HAP-1 (cell line): ENCODE data around the gene MNX1.

ENCODE experiments used
- DNase-seq, 2 experiments: peaks; one replicate each; pipeline ENCODE4 v3.0.0-alpha.2; 2016 to 2020; ENCODE audit warnings: low spot score in 2 of 2
- H3K27me3 ChIP-seq: fragments of 250-450 bp; sonication (Bioruptor Pico); 2 replicates; pipeline ENCODE4 v1.5.1; 2020; ENCODE audit warnings: low read depth, mild to moderate bottlenecking, moderate library complexity
- H3K36me3 ChIP-seq: fragments of 250-450 bp; sonication (Bioruptor Pico); replicated peaks from 2 replicates; pipeline ENCODE4 v1.5.1; 2020; ENCODE audit warnings: mild to moderate bottlenecking
- H3K4me1 ChIP-seq: fragments of 250-450 bp; sonication (Bioruptor Pico); 2 replicates; pipeline ENCODE4 v1.5.1; 2020; ENCODE audit warnings: mild to moderate bottlenecking
- H3K4me3 ChIP-seq: fragments of 250-450 bp; sonication (Bioruptor Pico); 2 replicates; pipeline ENCODE4 v1.5.1; 2020; ENCODE audit warnings: mild to moderate bottlenecking, moderate library complexity
- H3K9me3 ChIP-seq: fragments of 250-450 bp; sonication (Bioruptor Pico); 2 replicates; pipeline ENCODE4 v1.5.1; 2020; ENCODE audit warnings: mild to moderate bottlenecking, moderate library complexity
- in situ Hi-C: fragments of 300-500 bp; cut with MboI; formaldehyde crosslinking; loops from 3 replicates; pipeline ENCODE4 v1.14.3; 2020; ENCODE audit warnings: low sequenced_read_pairs, inconsistent platforms, mixed read lengths

The MNX1 gene

GRCh38 chr7:157041514-157042277, 31.2 kb upstream of the MNX1 start:
- H3K9me3 ChIP-seq, result no peaks in the 10 kb centered on the region
- DNase-seq, result no peak
- no peaks in the 10 kb centered on the region for H3K27me3 ChIP-seq
- no peak overlapping the region for H3K4me3 ChIP-seq
- in situ Hi-C loops, result no loop called here
- H3K4me1 ChIP-seq, result no peaks in the 10 kb centered on the region
- H3K36me3 ChIP-seq, result no peaks in the 10 kb centered on the region

DNA sequence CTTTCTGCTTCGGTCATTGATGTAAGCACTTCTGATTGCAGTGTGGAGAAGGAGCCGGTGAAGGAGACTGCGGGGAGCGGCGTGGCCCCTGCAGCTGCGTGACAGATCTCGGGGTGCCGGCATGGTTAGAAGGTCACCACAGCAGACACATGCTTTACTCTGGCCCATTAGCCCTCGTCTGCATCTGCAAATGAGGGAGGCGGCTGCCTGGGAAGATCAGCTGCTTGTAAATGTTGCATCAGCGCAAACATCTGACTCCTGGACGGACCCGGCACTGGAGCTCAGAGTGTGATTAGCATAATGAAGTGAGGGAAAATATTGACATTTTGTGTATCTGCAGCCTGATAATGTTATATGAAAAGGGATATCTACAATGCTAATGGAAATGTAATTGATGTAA, 30.5 kb upstream of the MNX1 start:
- Histone ChIP-seq H3K9me3 (no peaks in the 10 kb centered on the region), H3K4me3 (no peak overlapping the region), H3K4me1 (no peaks in the 10 kb centered on the region), H3K36me3 (no peaks in the 10 kb centered on the region), H3K27me3 (no peaks in the 10 kb centered on the region)
- DNase-seq, result no peak
- in situ Hi-C loops, result no loop called here

DNA sequence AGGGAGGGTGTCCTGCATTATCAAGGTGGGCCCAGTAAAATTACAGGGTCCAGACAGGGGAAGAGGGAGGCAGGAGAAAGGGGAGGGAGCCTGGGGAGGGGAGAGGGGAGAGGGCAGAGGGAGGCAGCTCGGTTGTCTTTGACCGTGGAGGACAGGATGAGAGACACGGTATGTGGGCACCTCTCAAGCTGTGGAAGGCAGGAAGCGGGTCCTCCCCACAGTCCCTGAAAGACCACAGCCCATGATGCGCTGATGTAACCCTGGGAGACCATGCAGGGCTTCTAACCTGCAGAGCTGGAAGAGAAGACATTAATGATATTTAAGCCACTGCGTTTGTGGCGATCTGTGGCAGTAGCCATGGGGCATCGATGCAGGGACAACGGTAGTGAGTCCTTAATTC, 27.2 kb upstream of the MNX1 start:
- Histone ChIP-seq H3K27me3 (no peaks in the 10 kb centered on the region), H3K36me3 (no peaks in the 10 kb centered on the region), H3K9me3 (no peaks in the 10 kb centered on the region), H3K4me3 (no peak overlapping the region), H3K4me1 (no peaks in the 10 kb centered on the region)
- in situ Hi-C loops, result no loop called here
- no peak for DNase-seq

DNA sequence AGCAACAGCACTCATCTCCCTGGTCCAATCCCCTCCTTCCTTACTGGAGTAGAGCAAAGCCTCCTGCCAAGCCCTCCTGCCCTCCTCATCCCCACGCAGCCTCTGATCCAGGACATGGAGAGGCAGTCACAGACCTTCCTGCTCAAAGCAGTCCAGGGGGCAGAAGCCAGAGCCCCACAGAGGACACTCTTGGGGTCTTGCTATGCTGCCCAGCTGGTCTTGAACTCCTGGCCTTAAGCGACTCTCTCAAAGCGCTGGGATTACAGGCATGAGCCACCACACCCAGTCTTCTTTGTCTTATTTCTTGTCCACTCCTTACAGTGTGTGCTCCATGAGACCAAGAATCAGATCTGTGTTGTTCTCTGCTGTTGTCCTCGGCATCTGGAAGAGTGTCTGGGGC, 26.6 kb upstream of the MNX1 start:
- no peaks in the 10 kb centered on the region for H3K9me3 ChIP-seq
- no peak overlapping the region for H3K4me3 ChIP-seq
- DNase-seq, result no peak
- in situ Hi-C loops, result no loop called here
- no peaks in the 10 kb centered on the region for H3K36me3 ChIP-seq
- no peaks in the 10 kb centered on the region for H3K4me1 ChIP-seq
- peaks cover 3% of the 10 kb centered on the region; the same call in 1 of the 2 replicates for H3K27me3 ChIP-seq

DNA sequence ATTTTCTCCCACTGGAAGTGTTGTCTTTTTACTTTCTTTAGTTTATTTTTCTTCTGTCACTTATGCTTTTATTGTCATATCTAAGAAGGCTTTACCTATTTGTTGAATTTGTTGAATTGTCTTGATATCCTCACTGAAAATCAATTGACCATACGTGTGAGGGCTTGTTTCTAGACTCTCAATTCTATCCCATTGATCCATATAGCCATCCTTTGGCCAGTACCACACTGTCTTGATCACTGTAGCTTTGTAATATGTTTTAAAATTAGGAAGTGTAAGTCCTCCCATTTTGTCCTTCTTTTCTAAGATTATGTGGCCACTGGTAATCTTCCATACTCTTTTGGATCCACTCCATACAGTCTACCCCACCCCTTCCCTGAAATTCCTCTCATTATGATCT, 25.5 kb upstream of the MNX1 start:
- no peaks in the 10 kb centered on the region for H3K36me3 ChIP-seq
- H3K27me3 ChIP-seq, result peaks cover 3% of the 10 kb centered on the region; the same call in 1 of the 2 replicates
- no peaks in the 10 kb centered on the region for H3K9me3 ChIP-seq
- no peak overlapping the region for H3K4me3 ChIP-seq
- no peaks in the 10 kb centered on the region for H3K4me1 ChIP-seq
- in situ Hi-C loops, result no loop called here
- no peak for DNase-seq

DNA sequence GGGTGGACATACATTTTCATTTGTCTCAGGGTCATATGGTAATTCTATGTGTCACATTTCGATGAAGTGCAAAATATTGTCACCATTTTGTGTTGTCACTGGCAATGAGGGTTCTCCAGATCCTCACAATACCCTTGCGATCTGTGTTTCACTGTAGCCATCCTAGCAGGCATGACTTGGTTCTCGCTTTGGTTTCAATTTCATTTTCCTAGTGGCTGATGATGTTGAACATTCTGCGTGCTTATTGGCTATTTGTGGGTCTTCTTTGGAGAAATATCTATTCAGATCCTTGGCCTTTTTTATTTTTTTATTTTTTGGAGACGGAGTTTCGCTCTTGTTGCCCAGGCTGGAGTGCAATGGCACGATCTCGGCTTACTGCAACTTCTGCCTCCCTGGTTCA, 24.8 kb upstream of the MNX1 start:
- Histone ChIP-seq H3K4me1 (no peaks in the 10 kb centered on the region), H3K27me3 (peaks cover 3% of the 10 kb centered on the region; the same call in 1 of the 2 replicates), H3K36me3 (no peaks in the 10 kb centered on the region), H3K4me3 (no peak overlapping the region), H3K9me3 (no peaks in the 10 kb centered on the region)
- DNase-seq, result no peak
- in situ Hi-C loops, result no loop called here

- Histone ChIP-seq H3K4me1 (no peaks in the 10 kb centered on the region), H3K9me3 (no peaks in the 10 kb centered on the region), H3K4me3 (no peak overlapping the region), H3K36me3 (no peaks in the 10 kb centered on the region), H3K27me3 (peaks cover 3% of the 10 kb centered on the region; the same call in 1 of the 2 replicates)
- DNase-seq, result no peak
- in situ Hi-C loops, result no loop called here
These were observed 23.3 kb upstream of the MNX1 start for GRCh38 chr7:157033483-157034473.

GRCh38 chr7:157032644-157033482, 22.4 kb upstream of the MNX1 start:
- no peak overlapping the region for H3K4me3 ChIP-seq
- H3K27me3 ChIP-seq, result peaks cover 3% of the 10 kb centered on the region; the same call in 1 of the 2 replicates
- H3K9me3 ChIP-seq, result no peaks in the 10 kb centered on the region
- H3K36me3 ChIP-seq, result no peaks in the 10 kb centered on the region
- in situ Hi-C loops, result no loop called here
- no peak for DNase-seq
- no peaks in the 10 kb centered on the region for H3K4me1 ChIP-seq

- DNase-seq, result no peak
- Histone ChIP-seq H3K27me3 (peaks cover 3% of the 10 kb centered on the region; the same call in 1 of the 2 replicates), H3K36me3 (no peaks in the 10 kb centered on the region), H3K4me3 (no peak overlapping the region), H3K4me1 (no peaks in the 10 kb centered on the region), H3K9me3 (no peaks in the 10 kb centered on the region)
- in situ Hi-C loops, result no loop called here
These were observed 21.7 kb upstream of the MNX1 start for GRCh38 chr7:157032128-157032527.

DNA sequence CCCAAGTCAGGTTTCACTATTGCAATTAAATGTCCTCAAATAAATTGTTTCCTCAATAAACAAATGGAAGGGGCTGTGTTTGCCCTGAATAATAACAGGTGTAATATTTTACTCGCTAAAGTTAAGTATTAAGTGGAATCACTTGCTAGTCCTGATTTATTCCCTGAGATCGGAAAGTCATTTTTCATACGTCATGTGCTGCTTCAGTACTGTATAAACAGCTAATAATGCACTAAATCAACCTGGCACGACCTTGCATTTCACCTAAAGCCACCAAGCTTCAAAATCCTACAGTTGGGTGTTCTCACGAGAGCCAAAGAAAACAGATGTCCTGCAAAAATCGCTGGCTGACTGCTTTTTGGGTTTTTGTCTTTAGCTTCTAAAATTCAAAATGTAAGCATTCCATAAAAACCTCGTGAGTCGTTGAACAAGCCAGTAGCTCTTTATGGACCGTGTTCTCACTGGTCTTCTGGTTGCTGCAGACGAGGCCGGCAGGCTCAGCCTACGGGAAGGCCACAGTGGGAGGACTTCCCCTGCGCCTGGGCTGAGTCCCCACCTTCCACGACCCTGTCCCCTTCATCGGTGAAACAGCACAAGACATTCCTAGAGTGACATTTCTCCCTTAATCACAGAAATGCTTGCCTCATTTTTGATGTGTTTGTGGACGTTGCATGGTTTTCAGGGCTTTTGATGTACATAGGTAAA, 17.9 kb upstream of the MNX1 start:
- H3K9me3 ChIP-seq, result no peaks in the 10 kb centered on the region
- DNase-seq, result no peak
- H3K4me1 ChIP-seq, result no peaks in the 10 kb centered on the region
- in situ Hi-C loops, result no loop called here
- no peaks in the 10 kb centered on the region for H3K36me3 ChIP-seq
- H3K4me3 ChIP-seq, result no peak overlapping the region
- H3K27me3 ChIP-seq, result peaks cover 21% of the 10 kb centered on the region

- no peak overlapping the region for H3K4me3 ChIP-seq
- no peak for DNase-seq
- in situ Hi-C loops, result no loop called here
- no peaks in the 10 kb centered on the region for H3K36me3 ChIP-seq
- peaks cover 25% of the 10 kb centered on the region for H3K27me3 ChIP-seq
- H3K4me1 ChIP-seq, result no peaks in the 10 kb centered on the region
- H3K9me3 ChIP-seq, result no peaks in the 10 kb centered on the region
These were observed 17.2 kb upstream of the MNX1 start for GRCh38 chr7:157027568-157028198.

GRCh38 chr7:157024716-157025115, 14.3 kb upstream of the MNX1 start:
- Histone ChIP-seq H3K27me3 (peaks cover 38% of the 10 kb centered on the region), H3K36me3 (no peaks in the 10 kb centered on the region), H3K4me1 (no peaks in the 10 kb centered on the region), H3K4me3 (no peak overlapping the region), H3K9me3 (no peaks in the 10 kb centered on the region)
- no peak for DNase-seq
- in situ Hi-C loops, result no loop called here

DNA sequence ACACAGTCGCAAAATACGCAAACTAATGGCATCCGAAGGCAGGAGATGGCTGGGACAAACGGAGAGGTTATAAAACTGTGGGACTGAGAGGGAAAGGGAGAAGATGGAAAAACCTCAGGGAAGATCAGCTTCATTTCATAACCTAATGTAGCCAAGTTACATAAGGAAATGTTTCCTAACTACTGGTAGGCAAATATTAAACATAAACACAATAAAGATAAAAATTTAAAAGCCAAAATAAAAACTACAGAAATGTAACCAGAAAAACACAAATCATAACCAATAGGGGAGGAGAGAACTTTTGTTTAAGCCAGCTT, 13.1 kb upstream of the MNX1 start:
- DNase-seq, result no peak
- Histone ChIP-seq H3K36me3 (no peaks in the 10 kb centered on the region), H3K9me3 (no peaks in the 10 kb centered on the region), H3K27me3 (peaks cover 45% of the 10 kb centered on the region), H3K4me3 (no peak overlapping the region), H3K4me1 (no peaks in the 10 kb centered on the region)
- in situ Hi-C loops, result no loop called here
